HCT116 (cell line): Measurements from ENCODE around the gene PTOV1. TPM values are rescaled to one million over a fixed set of nuclear protein-coding genes. Genes with fewer than 3 reads are reported as not detected.

Experiments used
- ATAC-seq: fragments of 200-7000 bp; cut with Tn5 transposase; 2 replicates; pipeline ENCODE4 v1.9.1; 2020; ENCODE audit warnings: mild to moderate bottlenecking, moderate library complexity
- BruUV-seq: library from RNA; stranded (reverse); fragments of 400-500 nt; replicated peaks from 2 replicates; lab custom pipeline; 2021; lab: Mats Ljungman, UMichigan
- CTCF ChIA-PET: fragments of 300-600 bp; sonication (Branson Sonifier 250); formaldehyde crosslinking; loops from one replicate; lab custom pipeline; 2021; ENCODE audit warnings: antibody characterized with exemption; lab: Charles Lee
- POLR2A ChIA-PET: fragments of 300-600, 350-600 bp; sonication (Branson Sonifier 250); formaldehyde crosslinking; loops from one replicate; lab custom pipeline; 2021; ENCODE audit warnings: antibody characterized with exemption; lab: Charles Lee
- RAD21 ChIA-PET, 2 experiments: fragments of 300-600 bp; sonication (Branson Sonifier 250); formaldehyde crosslinking; loops; one replicate each; lab custom pipeline; 2023; ENCODE audit warnings: low total read pairs in 2 of 2; ENCODE audit not compliant: uncharacterized antibody in 2 of 2, unreplicated experiment in 2 of 2, low non-redundant PET in 1 of 2; lab: Charles Lee
- DNase-seq: peaks from one replicate; pipeline ENCODE4 v3.0.0-alpha.2; 2010; ENCODE audit warnings: low read depth, low spot score
- H2AFZ ChIP-seq: fragments of 200-600 bp; shearing (Covaris generic), sonication (generic); 2 replicates; pipeline ENCODE4 v1.6.1; 2017; ENCODE audit warnings: low read depth, mixed run types, mixed read lengths, antibody characterized with exemption, low read length; ENCODE audit not compliant: poor library complexity, severe bottlenecking
- H3K27ac ChIP-seq: 2 replicates; pipeline ENCODE4 v1.5.1; 2012; ENCODE audit warnings: low read depth, low read length
- H3K27me3 ChIP-seq: fragments of 200-600 bp; sonication (generic); 2 replicates; pipeline ENCODE4 v1.6.1; 2016; ENCODE audit warnings: mixed run types, low read length, mixed read lengths; ENCODE audit not compliant: insufficient read depth
- H3K36me3 ChIP-seq, 2 experiments: fragments of 200-500 bp in 1 of 2; fragments of 200-600 bp in 1 of 2; sonication (Bioruptor generic) in 1 of 2; sonication (generic) in 1 of 2; 2 replicates each; pipeline versions ENCODE4 v1.5.1 to v1.6.1; 2014 to 2016; ENCODE audit warnings: low read length in 2 of 2, inconsistent platforms in 1 of 2, mixed read lengths in 1 of 2, mixed run types in 1 of 2; ENCODE audit not compliant: insufficient read depth in 2 of 2, control insufficient read depth in 1 of 2
- H3K4me1 ChIP-seq, 2 experiments: fragments of 200-600 bp in 1 of 2; sonication (generic) in 1 of 2; 2 replicates each; pipeline versions ENCODE4 v1.5.1 to v1.6.1; 2012 to 2017; ENCODE audit warnings: low read length in 2 of 2, inconsistent platforms in 1 of 2, mild to moderate bottlenecking in 1 of 2, mixed read lengths in 1 of 2, mixed run types in 1 of 2, moderate library complexity in 1 of 2; ENCODE audit not compliant: insufficient read depth in 2 of 2, control insufficient read depth in 1 of 2
- H3K4me2 ChIP-seq: fragments of 200-600 bp; sonication (generic); 2 replicates; pipeline ENCODE4 v1.6.1; 2017; ENCODE audit warnings: mixed run types, low read length, mixed read lengths
- H3K4me3 ChIP-seq, 2 experiments: fragments of 200-600 bp in 1 of 2; sonication (generic) in 1 of 2; replicated peaks in 1 of 2; 2 replicates each; pipeline ENCODE4 v1.5.1; 2011 to 2016; ENCODE audit warnings: low read length in 2 of 2, control low read depth in 1 of 2, low read depth in 1 of 2, mild to moderate bottlenecking in 1 of 2, mixed read lengths in 1 of 2, mixed run types in 1 of 2
- H3K79me2 ChIP-seq: fragments of 200-600 bp; sonication (generic); 2 replicates; pipeline ENCODE4 v1.6.1; 2017; ENCODE audit warnings: mild to moderate bottlenecking, mixed run types, low read length, moderate library complexity, mixed read lengths; ENCODE audit not compliant: insufficient read depth
- H3K9ac ChIP-seq: fragments of 200-600 bp; sonication (generic); 2 replicates; pipeline ENCODE4 v1.6.1; 2016; ENCODE audit warnings: low read length, mixed read lengths
- H3K9me2 ChIP-seq: fragments of 200-600 bp; sonication (generic), shearing (Covaris generic); 2 replicates; pipeline ENCODE4 v1.6.1; 2017; ENCODE audit warnings: mixed run types, mild to moderate bottlenecking, moderate library complexity; ENCODE audit not compliant: insufficient read depth
- H3K9me3 ChIP-seq, 2 experiments: fragments of 200-500 bp in 1 of 2; fragments of 200-600 bp in 1 of 2; sonication (Bioruptor generic) in 1 of 2; sonication (generic) in 1 of 2; 2 replicates each; pipeline ENCODE4 v1.6.1; 2014 to 2017; ENCODE audit warnings: low read length in 2 of 2, mixed read lengths in 2 of 2, inconsistent platforms in 1 of 2, low read depth in 1 of 2, mild to moderate bottlenecking in 1 of 2, mixed run types in 1 of 2, moderate library complexity in 1 of 2; ENCODE audit not compliant: control insufficient read depth in 1 of 2, insufficient read depth in 1 of 2
- H4K20me1 ChIP-seq: fragments of 200-600 bp; sonication (generic), shearing (Covaris generic); 2 replicates; pipeline ENCODE4 v1.6.1; 2017; ENCODE audit warnings: mixed run types, mild to moderate bottlenecking, moderate library complexity; ENCODE audit not compliant: insufficient read depth
- CEBPB ChIP-seq: IDR thresholded peaks from 2 replicates; pipeline ENCODE4 v1.6.1; 2012; ENCODE audit warnings: low read depth
- EGR1 ChIP-seq: IDR thresholded peaks from 2 replicates; pipeline ENCODE4 v1.6.1; 2012; ENCODE audit warnings: low read depth
- ELF1 ChIP-seq: IDR thresholded peaks from 2 replicates; pipeline ENCODE4 v1.6.1; 2012; ENCODE audit warnings: low read depth, borderline replicate concordance
- EZH2 ChIP-seq: fragments of 200-600 bp; sonication (generic); IDR thresholded peaks from 2 replicates; pipeline ENCODE4 v1.6.1; 2017; ENCODE audit warnings: antibody characterized with exemption, mixed run types
- EZH2phosphoT487 ChIP-seq: fragments of 200-600 bp; IDR thresholded peaks from 2 replicates; pipeline ENCODE4 v1.6.1; 2018; ENCODE audit warnings: antibody characterized with exemption, borderline replicate concordance
- FOSL1 ChIP-seq: IDR thresholded peaks from 2 replicates; pipeline ENCODE4 v1.6.1; 2012; ENCODE audit warnings: low read depth
- POLR2A ChIP-seq: IDR thresholded peaks from 2 replicates; pipeline ENCODE4 v1.7.0; 2011; ENCODE audit warnings: borderline replicate concordance; ENCODE audit not compliant: insufficient read depth, insufficient read length; ENCODE audit errors: extremely low read depth
- POLR2AphosphoS5 ChIP-seq: IDR thresholded peaks from 2 replicates; pipeline ENCODE4 v1.6.1; 2011; ENCODE audit warnings: mild to moderate bottlenecking, low read depth, low read length, moderate library complexity
- SRF ChIP-seq: IDR thresholded peaks from 2 replicates; pipeline ENCODE4 v1.6.1; 2012; ENCODE audit warnings: low read depth
- YY1 ChIP-seq: IDR thresholded peaks from 2 replicates; pipeline ENCODE4 v1.6.1; 2011; ENCODE audit warnings: low read length, low read depth, moderate library complexity, mild to moderate bottlenecking; ENCODE audit not compliant: insufficient replicate concordance; ENCODE audit errors: extremely low read depth
- ZFX ChIP-seq: fragments of 450-650 bp; IDR thresholded peaks from 2 replicates; pipeline ENCODE4 v1.6.1; 2017
- ZNF274 ChIP-seq: fragments of 200-500 bp; sonication (Bioruptor generic); IDR thresholded peaks from 2 replicates; pipeline ENCODE4 v1.6.1; 2014; ENCODE audit warnings: mild to moderate bottlenecking, low read depth, low read length, inconsistent platforms
- intact Hi-C: fragments of 100-400 bp; cut with micrococcal nuclease; formaldehyde crosslinking; loops from 2 replicates; pipeline ENCODE4 v1.10.0; 2022
- total RNA-seq: library from RNA; stranded (reverse); gene quantifications from one replicate; pipeline ENCODE4 v1.2.1, GENCODE V29; 2021; ENCODE audit not compliant: unreplicated experiment
- TF ChIP-seq, protein P1 (sequence below): IDR thresholded peaks from 2 replicates; pipeline ENCODE4 v1.6.1; 2011; ENCODE audit warnings: mild to moderate bottlenecking, low read length, moderate library complexity; ENCODE audit not compliant: insufficient replicate concordance; ENCODE audit errors: extremely low read depth
- TF ChIP-seq, protein P2 (sequence below): IDR thresholded peaks from 2 replicates; pipeline ENCODE4 v1.6.1; 2012; ENCODE audit warnings: low read depth

PTOV1 gene
- total RNA-seq, 1 experiment from 2014 or later = 236 TPM

DNA sequence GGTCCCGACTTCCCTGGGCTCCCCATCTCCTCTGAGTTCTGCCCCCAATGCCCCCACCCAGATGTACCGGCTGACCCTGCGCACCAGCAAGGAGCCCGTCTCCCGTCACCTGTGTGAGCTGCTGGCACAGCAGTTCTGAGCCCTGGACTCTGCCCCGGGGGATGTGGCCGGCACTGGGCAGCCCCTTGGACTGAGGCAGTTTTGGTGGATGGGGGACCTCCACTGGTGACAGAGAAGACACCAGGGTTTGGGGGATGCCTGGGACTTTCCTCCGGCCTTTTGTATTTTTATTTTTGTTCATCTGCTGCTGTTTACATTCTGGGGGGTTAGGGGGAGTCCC, 44.4 kb upstream of the PTOV1 start:
- TF ChIP-seq ELF1 (no peak), CEBPB (no peak), FOSL1 (no peak), POLR2A (no peak), ZFX (no peak), SRF (no peak), YY1 (no peak)
- peaks cover 4 to 34% of the 10 kb centered on the region in 2 experiments; a peak in 3 of 4 replicates for H3K4me1 ChIP-seq
- ATAC-seq (no peak), DNase-seq (no peak)
- ChIA-PET CTCF (no interaction called here), POLR2A (no interaction called here), RAD21 (no interaction called here)
- no peak overlapping the region for H3K4me3 ChIP-seq
- H3K36me3 ChIP-seq = peaks cover 0 to 3% of the 10 kb centered on the region in 2 experiments; a peak in 3 of 4 replicates
- no peak overlapping the region for H2AFZ ChIP-seq
- no peak overlapping the region for H3K4me2 ChIP-seq
- H3K9me3 ChIP-seq = no peaks in the 10 kb centered on the region
- intact Hi-C loops = loop anchor here (5.0 kb wide), 1 partner anchor 39 kb away; the partner anchor contains the start of gene AP2A1
- no peak overlapping the region for H3K27ac ChIP-seq
- no peaks in the 10 kb centered on the region for H3K79me2 ChIP-seq
- no peaks in the 10 kb centered on the region for H3K9me2 ChIP-seq
- BruUV-seq = no TSS peak
- H4K20me1 ChIP-seq = no peaks in the 10 kb centered on the region
- H3K9ac ChIP-seq = no peak overlapping the region
- no peaks in the 10 kb centered on the region for H3K27me3 ChIP-seq

DNA sequence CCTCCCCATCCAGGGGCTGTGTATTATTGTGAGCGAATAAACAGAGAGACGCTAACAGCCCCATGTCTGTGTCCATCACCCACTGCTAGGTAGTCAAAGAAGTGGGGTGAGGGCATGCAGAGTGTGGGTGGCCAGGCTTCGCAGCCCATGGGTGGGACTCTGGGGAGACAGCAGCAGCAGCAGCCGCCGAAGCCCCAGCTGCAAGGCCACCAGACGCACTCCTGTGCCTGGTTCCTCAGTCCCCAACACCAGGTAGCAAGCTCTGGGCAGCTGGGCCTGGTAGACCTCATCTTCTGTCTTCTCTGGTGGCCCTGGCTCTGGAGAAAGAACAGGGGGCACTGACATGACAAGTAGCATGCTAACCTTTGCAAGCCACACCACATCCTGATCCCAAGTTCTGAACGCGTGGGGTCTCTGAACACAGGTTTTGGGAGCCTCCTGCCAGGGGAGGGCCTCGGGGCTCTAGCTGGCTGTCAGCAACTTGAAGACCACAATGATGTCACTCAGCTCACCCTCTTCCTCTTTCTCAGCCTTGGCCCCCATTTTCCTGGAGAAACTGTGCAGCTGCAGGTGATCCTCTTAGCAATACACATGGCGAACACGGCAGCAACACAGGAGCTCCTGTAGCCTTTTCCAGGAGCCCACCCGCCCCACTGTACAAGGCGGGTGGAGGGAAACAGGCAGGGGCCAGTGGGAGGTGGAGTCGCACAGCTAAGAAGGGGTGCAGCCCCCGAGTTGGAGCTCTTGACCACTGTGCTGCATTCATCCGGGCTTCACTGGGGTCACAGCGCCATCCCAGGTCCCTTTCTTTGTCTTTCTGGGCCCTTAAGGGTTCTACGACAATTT, 43.7 kb upstream of the PTOV1 start:
- no peak overlapping the region for H3K27ac ChIP-seq
- H3K79me2 ChIP-seq = no peaks in the 10 kb centered on the region
- H3K4me3 ChIP-seq = no peak overlapping the region
- no peak overlapping the region for H3K4me2 ChIP-seq
- H3K9ac ChIP-seq = no peak overlapping the region
- H4K20me1 ChIP-seq = no peaks in the 10 kb centered on the region
- no peaks in the 10 kb centered on the region for H3K9me2 ChIP-seq
- no TSS peak for BruUV-seq
- ChIA-PET POLR2A (no interaction called here), RAD21 (no interaction called here), CTCF (no interaction called here)
- ATAC-seq (no peak), DNase-seq (no peak)
- H3K36me3 ChIP-seq = peaks cover 0 to 3% of the 10 kb centered on the region in 2 experiments; a peak in 3 of 4 replicates
- intact Hi-C loops = loop anchor here (5.0 kb wide), 1 partner anchor 40 kb away; the partner anchor contains the start of gene AP2A1
- H3K9me3 ChIP-seq = no peaks in the 10 kb centered on the region
- no peak overlapping the region for H2AFZ ChIP-seq
- no peaks in the 10 kb centered on the region for H3K27me3 ChIP-seq
- peaks cover 4 to 34% of the 10 kb centered on the region in 2 experiments; a peak in 3 of 4 replicates for H3K4me1 ChIP-seq
- no peak for TF ChIP-seq EZH2
- TF ChIP-seq, protein P1, sequence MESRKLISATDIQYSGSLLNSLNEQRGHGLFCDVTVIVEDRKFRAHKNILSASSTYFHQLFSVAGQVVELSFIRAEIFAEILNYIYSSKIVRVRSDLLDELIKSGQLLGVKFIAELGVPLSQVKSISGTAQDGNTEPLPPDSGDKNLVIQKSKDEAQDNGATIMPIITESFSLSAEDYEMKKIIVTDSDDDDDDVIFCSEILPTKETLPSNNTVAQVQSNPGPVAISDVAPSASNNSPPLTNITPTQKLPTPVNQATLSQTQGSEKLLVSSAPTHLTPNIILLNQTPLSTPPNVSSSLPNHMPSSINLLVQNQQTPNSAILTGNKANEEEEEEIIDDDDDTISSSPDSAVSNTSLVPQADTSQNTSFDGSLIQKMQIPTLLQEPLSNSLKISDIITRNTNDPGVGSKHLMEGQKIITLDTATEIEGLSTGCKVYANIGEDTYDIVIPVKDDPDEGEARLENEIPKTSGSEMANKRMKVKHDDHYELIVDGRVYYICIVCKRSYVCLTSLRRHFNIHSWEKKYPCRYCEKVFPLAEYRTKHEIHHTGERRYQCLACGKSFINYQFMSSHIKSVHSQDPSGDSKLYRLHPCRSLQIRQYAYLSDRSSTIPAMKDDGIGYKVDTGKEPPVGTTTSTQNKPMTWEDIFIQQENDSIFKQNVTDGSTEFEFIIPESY = no peak
- no peak for TF ChIP-seq POLR2AphosphoS5
- TF ChIP-seq SRF = no peak
- no peak for TF ChIP-seq EZH2phosphoT487
- no peak for TF ChIP-seq ZNF274
- no peak for TF ChIP-seq FOSL1
- no peak for TF ChIP-seq ZFX
- no peak for TF ChIP-seq CEBPB
- TF ChIP-seq, protein P2, sequence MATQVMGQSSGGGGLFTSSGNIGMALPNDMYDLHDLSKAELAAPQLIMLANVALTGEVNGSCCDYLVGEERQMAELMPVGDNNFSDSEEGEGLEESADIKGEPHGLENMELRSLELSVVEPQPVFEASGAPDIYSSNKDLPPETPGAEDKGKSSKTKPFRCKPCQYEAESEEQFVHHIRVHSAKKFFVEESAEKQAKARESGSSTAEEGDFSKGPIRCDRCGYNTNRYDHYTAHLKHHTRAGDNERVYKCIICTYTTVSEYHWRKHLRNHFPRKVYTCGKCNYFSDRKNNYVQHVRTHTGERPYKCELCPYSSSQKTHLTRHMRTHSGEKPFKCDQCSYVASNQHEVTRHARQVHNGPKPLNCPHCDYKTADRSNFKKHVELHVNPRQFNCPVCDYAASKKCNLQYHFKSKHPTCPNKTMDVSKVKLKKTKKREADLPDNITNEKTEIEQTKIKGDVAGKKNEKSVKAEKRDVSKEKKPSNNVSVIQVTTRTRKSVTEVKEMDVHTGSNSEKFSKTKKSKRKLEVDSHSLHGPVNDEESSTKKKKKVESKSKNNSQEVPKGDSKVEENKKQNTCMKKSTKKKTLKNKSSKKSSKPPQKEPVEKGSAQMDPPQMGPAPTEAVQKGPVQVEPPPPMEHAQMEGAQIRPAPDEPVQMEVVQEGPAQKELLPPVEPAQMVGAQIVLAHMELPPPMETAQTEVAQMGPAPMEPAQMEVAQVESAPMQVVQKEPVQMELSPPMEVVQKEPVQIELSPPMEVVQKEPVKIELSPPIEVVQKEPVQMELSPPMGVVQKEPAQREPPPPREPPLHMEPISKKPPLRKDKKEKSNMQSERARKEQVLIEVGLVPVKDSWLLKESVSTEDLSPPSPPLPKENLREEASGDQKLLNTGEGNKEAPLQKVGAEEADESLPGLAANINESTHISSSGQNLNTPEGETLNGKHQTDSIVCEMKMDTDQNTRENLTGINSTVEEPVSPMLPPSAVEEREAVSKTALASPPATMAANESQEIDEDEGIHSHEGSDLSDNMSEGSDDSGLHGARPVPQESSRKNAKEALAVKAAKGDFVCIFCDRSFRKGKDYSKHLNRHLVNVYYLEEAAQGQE = no peak
- TF ChIP-seq EGR1 = no peak
